ENCODE data around the gene PPP1R1B. TPM values are rescaled to one million over a fixed set of nuclear protein-coding genes. Genes with fewer than 3 reads are reported as not detected.

PPP1R1B gene
- total and polyA plus RNA-seq, 2 donors (not counting 1 experiment from before 2014, with no cell fraction given) = not detected

GRCh38 chr17:39614545-39615157 is 12.1 kb upstream of the PPP1R1B start:
- POLR2A ChIA-PET = interaction anchor here (0.5 to 0.6 kb wide), 2 partner anchors 116 to 261 kb away, joined by 6 read pairs; no protein-coding TSS in a partner anchor
- ATAC-seq (ENCODE audit: low read depth) = no peak
- peaks cover 23% of the 10 kb centered on the region for H3K27me3 Mint-ChIP-seq

More at GRCh38 chr17:39614545-39615157, 12.1 kb upstream of the PPP1R1B start:
- H3K4me1 Mint-ChIP-seq = peaks cover 11% of the 10 kb centered on the region
- WGBS (ENCODE audit: insufficient coverage) = no CpG with 5 or more reads among the region's 3 CpGs
- Histone ChIP-seq H3K4me3 (ENCODE audit: control extremely low read depth in 1 of 5, extremely low read depth in 1 of 5, insufficient read depth in 1 of 5, low read depth in 2 of 5, low read length in 4 of 5) (no peak overlapping the region), H3K27me3 (replicated peaks in 1 of 4; ENCODE audit: control extremely low read depth in 1 of 4, control insufficient read depth in 3 of 4, insufficient read depth in 4 of 4, low read length in 3 of 4) (peaks cover 0 to 24% (median 2%) of the 10 kb centered on the region in 4 experiments), H2AFZ (ENCODE audit: insufficient read depth, low read depth, low read length, poor library complexity, severe bottlenecking) (no peak overlapping the region), H3K4me1 (ENCODE audit: control insufficient read depth in 2 of 2, insufficient read depth in 2 of 2, low read length in 2 of 2) (peaks cover 5 to 19% of the 10 kb centered on the region in 2 donors), H3K4me2 (replicated peaks; ENCODE audit: low read depth, low read length, poor library complexity, severe bottlenecking) (no peak overlapping the region), H3K27ac (ENCODE audit: low read length in 2 of 2) (no peak overlapping the region), H3K9me3 (ENCODE audit: control extremely low read depth in 1 of 3, control insufficient read depth in 2 of 3, insufficient read depth in 1 of 3, low read length in 2 of 3) (peaks cover 0 to 4% (median 0%) of the 10 kb centered on the region in 3 donors), H3K79me2 (ENCODE audit: control insufficient read depth, insufficient read depth, low read length) (no peaks in the 10 kb centered on the region), H3K9ac (ENCODE audit: low read length) (no peak overlapping the region), H4K20me1 (ENCODE audit: control insufficient read depth, insufficient read depth, low read length, poor library complexity, severe bottlenecking) (no peaks in the 10 kb centered on the region), H3K36me3 (replicated peaks in 1 of 2; ENCODE audit: control extremely low read depth in 1 of 2, control insufficient read depth in 1 of 2, extremely low read depth in 1 of 2, insufficient read depth in 2 of 2, low read length in 1 of 2) (no peaks in the 10 kb centered on the region)
- no peak for TF ChIP-seq CTCF (IDR thresholded peaks at IDR 0.05)
- no peak for TF ChIP-seq EZH2 (IDR thresholded peaks at IDR 0.05; ENCODE audit: borderline replicate concordance, insufficient read depth, low read depth, low read length, poor library complexity, severe bottlenecking)
- CTCF ChIA-PET = interaction anchor here (1.6 to 13.0 kb wide), 3 partner anchors 9 to 64 kb away, joined by 6 to 262 read pairs (median 11); no protein-coding TSS in a partner anchor
- no peak for DNase-seq
- no peaks in the 10 kb centered on the region for H3K9me3 Mint-ChIP-seq (ENCODE audit: insufficient read depth)
- H3K27ac Mint-ChIP-seq = peak overlapping the region; percentile 10
- no peak overlapping the region for H3K4me3 Mint-ChIP-seq
- intact Hi-C loops (cut with micrococcal nuclease) = no loop called here

Data from B cell (primary cell).